HG03159 (cell line): ENCODE results near the gene CCNG1.
"Not testable (repeated sequence)": the region's sequence is repeated elsewhere in the genome, so short reads cannot be mapped to it uniquely, and the experiment has no call there.

Source experiments
- ATAC-seq: cut with Tn5 transposase; IDR thresholded peaks from one replicate; pipeline ENCODE4 v1.9.1; 2021; ENCODE audit warnings: mild to moderate bottlenecking, moderate library complexity; ENCODE audit not compliant: unreplicated experiment

Gene CCNG1

DNA sequence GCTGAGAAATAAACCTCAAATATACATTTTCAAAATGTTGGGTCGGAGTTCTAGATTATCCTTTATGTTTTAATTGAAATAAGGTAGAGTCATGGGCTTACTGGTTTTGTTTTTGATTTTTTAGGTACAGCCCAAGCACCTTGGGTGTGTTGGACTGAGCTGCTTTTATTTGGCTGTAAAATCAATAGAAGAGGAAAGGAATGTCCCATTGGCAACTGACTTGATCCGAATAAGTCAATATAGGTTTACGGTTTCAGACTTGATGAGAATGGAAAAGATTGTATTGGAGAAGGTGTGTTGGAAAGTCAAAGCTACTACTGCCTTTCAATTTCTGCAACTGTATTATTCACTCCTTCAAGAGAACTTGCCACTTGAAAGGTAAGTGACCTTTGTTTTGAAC lies 3.6 kb downstream of the CCNG1 start:
- no peak for ATAC-seq

GRCh38 chr5:163444526-163444925 lies 7.1 kb downstream of the CCNG1 start:
- ATAC-seq, result no peak

DNA sequence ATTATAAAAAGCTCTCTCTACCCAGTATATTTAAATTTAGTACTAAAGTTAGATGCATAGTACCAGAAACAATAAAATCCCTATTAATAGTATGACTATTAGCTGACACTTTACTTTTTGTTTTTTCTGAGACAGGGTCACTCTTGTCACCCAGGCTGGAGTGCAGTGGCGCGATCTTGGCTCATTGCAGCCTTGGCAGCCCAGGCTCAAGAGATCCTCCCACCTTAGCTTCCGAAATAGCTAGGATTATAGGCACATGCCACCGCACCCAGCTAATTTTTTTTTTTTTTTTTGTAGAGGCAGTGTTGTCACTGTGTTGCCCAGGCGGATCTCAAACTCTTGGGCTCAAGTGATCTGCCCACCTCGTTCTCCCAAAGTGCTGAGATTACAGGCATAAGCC lies 8.0 kb downstream of the CCNG1 start:
- ATAC-seq, result no peak

GRCh38 chr5:163447191-163447590 lies 9.8 kb downstream of the CCNG1 start:
- ATAC-seq, result no peak

- ATAC-seq, result no peak
Observed at GRCh38 chr5:163447875-163448274, 10.5 kb downstream of the CCNG1 start.

GRCh38 chr5:163448491-163448890 lies 11.1 kb downstream of the CCNG1 start:
- no peak for ATAC-seq

DNA sequence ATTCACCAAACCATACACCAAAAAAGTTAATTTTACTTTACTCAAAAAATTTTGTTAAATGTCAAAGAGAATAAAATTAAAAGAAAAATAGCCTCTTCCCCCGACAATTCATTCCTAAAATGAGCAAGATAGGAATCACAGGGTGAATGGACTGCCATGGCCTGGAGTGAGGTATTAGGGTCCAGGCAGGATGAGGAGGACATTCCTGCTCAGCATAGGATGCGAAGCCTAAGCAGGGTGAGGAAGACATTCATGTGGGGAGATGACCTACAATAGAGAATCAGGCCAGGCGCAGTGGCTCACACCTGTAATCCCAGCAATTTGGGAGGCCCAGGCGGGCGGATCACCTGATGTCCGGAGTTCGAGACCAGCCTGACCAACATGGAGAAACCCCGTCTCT lies 14.1 kb downstream of the CCNG1 start:
- no peak for ATAC-seq

- no peak for ATAC-seq
Observed at GRCh38 chr5:163453705-163454104, 16.3 kb downstream of the CCNG1 start.

- not testable (repeated sequence) for ATAC-seq
Observed at GRCh38 chr5:163455406-163455805, 18.0 kb downstream of the CCNG1 start.

DNA sequence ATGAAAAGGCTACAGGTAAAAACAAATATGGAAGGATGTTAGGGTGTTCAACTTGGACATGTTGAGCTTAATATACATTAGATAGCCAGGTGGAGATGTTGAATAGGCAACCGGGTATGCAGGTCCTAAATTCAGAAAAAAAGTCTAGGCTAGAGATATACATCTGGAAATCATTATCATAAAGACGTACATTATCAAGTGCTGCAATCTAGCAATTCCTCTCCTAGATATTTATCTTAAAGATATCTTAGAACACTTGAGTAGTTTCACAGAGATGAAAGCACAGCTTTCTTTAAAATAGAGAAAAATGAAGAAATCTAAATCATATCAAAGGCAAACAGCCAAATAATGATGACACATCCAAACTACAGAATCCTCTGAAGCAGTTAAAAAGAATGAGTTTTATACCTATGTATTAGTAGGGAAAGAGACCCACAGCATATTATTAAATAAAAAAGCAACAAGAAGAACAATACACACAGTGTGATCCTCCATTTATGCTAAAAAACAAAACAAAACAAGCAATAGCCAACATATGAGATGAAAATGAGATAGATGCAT lies 18.7 kb downstream of the CCNG1 start:
- ATAC-seq, result no peak

- no peak for ATAC-seq
Observed at GRCh38 chr5:163456840-163457239, 19.4 kb downstream of the CCNG1 start.

- ATAC-seq, result no peak
Observed at GRCh38 chr5:163458778-163459385, 21.5 kb downstream of the CCNG1 start.

- ATAC-seq, result peak; percentile 9
Observed at GRCh38 chr5:163459462-163459818, 22.0 kb downstream of the CCNG1 start.

DNA sequence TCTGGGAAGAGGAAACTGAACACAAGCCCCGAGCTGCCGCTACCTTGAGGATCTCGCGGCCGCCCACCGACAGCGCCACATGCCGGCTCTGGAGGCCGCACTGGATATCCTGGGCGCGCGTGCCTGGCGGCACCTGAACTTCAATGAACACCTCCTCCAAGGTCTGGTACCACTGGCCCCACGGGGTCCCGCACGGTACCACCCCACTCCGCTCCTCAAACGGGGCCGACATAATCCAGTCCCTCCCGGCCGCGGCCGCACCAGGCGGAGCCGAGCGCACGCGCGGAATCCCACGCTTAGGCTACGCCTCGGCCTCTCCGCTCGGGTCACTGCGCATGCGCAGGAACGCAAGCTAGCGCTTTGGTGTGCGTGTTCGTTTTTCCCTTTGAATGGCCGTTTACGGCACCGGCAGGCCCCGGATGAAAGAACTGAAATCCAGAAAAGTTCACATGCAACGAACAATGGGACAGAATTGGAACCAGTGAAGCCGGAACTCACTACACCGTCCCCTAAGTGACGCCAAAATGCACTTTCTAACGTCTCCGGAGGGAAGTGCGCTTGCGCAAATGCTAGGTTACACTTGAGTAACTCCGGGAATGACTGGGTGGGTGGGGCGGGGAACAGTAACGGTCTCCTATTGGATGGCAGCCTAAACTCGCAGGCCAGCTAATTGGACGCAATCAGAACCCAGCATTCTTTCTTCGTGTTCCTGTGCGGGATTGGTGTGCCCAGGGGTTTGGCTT lies 22.6 kb downstream of the CCNG1 start, which contains the start of gene NUDCD2:
Gene NUDCD2, minus strand, starts transcription at position 284 of the 743 bp plus-strand sequence. Its CDS starts 52 bp downstream, at position 232.
- ATAC-seq, result peak; percentile 82

GRCh38 chr5:163460562-163461171 lies 23.3 kb downstream of the CCNG1 start, which contains the start of gene HMMR:
Gene HMMR, plus strand, starts transcription at chr5:163460632. Its CDS starts 61 bp downstream, at chr5:163460693.
- ATAC-seq, result no peak

- ATAC-seq, result no peak
Observed at GRCh38 chr5:163463063-163463435, 25.7 kb downstream of the CCNG1 start.

DNA sequence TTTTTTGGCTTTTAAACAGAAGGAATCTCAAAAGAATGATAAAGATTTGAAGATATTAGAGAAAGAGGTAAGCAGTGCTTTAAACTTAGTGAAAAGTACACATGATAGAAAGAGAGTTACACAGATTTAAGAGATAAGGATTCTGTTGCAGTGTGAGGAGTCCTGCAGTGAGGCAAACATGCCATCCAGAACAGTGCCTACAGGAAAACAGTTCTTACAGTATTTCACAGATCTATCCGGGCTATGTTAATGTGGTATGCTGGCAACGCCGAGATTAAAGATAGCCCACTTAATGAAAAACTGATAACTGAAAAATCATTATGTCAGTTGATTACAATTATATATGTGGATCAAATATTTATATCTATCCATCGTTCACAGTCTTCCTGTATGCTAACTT lies 30.3 kb downstream of the CCNG1 start:
- no peak for ATAC-seq

DNA sequence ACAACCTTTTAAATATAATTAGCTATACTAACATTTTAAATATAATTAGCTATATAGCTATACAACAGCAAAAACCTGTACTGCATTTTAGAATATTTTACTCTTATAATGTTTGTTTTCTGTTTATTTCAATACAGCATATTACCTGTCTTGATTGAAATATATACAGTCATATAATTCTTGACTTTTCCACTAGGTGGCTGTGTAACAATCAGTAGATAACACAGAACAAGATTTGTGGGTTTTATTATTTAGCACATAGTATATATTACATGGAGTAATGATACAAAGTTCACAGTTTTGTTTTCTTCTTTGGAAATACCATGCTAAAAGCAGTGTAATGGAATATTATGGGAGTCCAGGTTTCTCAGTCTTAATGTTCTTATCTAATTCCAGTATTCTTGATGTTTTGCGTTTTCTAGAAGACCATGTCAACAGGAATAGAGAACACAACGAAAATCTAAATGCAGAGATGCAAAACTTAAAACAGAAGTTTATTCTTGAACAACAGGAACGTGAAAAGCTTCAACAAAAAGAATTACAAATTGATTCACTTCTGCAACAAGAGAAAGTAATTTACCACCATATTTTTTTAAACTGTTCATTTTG lies 36.3 kb downstream of the CCNG1 start:
- peak; percentile 94 for ATAC-seq

DNA sequence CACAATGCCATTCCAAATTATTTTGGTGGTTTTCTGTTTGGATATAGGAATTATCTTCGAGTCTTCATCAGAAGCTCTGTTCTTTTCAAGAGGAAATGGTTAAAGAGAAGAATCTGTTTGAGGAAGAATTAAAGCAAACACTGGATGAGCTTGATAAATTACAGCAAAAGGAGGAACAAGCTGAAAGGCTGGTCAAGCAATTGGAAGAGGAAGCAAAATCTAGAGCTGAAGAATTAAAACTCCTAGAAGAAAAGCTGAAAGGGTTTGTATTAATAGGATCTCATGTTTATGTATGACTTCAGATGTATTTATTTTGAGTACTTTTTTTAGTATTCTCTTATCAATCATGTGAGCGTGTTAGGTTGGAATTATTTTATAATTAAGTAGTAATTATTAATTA lies 38.0 kb downstream of the CCNG1 start:
- no peak for ATAC-seq

GRCh38 chr5:163478126-163478981 lies 41.0 kb downstream of the CCNG1 start:
- ATAC-seq, result no peak

GRCh38 chr5:163478982-163479271 lies 41.5 kb downstream of the CCNG1 start:
- no peak for ATAC-seq
